Astrocyte of the cerebellum (primary cell): Measurements from ENCODE around the gene ARHGEF28.

Experiments used
- DNase-seq: peaks from one replicate; pipeline ENCODE4 v3.0.0-alpha.2; 2011; ENCODE audit warnings: low read depth
- H3K4me3 ChIP-seq: 2 replicates; pipeline ENCODE4 v1.5.1; 2011; ENCODE audit warnings: mild to moderate bottlenecking, low read depth, low read length, moderate library complexity
- CTCF ChIP-seq: IDR thresholded peaks from 2 replicates; pipeline ENCODE4 v1.5.1; 2012; ENCODE audit warnings: low read length, low read depth, moderate library complexity, mild to moderate bottlenecking; ENCODE audit errors: missing control alignments
- in situ Hi-C: cut with HindIII; loops from 2 replicates; pipeline ENCODE4 v1.10.0; 2017; ENCODE audit warnings: low sequenced_read_pairs

Gene ARHGEF28

GRCh38 chr5:73858776-73859175 is 232.8 kb downstream of the ARHGEF28 start:
- in situ Hi-C loops, result no loop called here
- TF ChIP-seq CTCF, result no peak

GRCh38 chr5:73859696-73860095 is 233.7 kb downstream of the ARHGEF28 start:
- DNase-seq, result no peak
- in situ Hi-C loops, result no loop called here
- TF ChIP-seq CTCF, result no peak
- H3K4me3 ChIP-seq, result no peak overlapping the region

More at GRCh38 chr5:73858776-73859175, 232.8 kb downstream of the ARHGEF28 start:
- DNase-seq, result no peak
- no peak overlapping the region for H3K4me3 ChIP-seq

- DNase-seq, result no peak
- H3K4me3 ChIP-seq, result no peak overlapping the region
- in situ Hi-C loops, result no loop called here
- no peak for TF ChIP-seq CTCF
Observed at GRCh38 chr5:73861313-73861988, 235.5 kb downstream of the ARHGEF28 start.

GRCh38 chr5:73862796-73863195 is 236.8 kb downstream of the ARHGEF28 start:
- H3K4me3 ChIP-seq, result no peak overlapping the region
- in situ Hi-C loops, result no loop called here
- no peak for TF ChIP-seq CTCF
- DNase-seq, result no peak

GRCh38 chr5:73863876-73864275 is 237.9 kb downstream of the ARHGEF28 start:
- TF ChIP-seq CTCF, result no peak
- H3K4me3 ChIP-seq, result no peak overlapping the region
- in situ Hi-C loops, result no loop called here
- DNase-seq, result no peak

GRCh38 chr5:73865315-73865714 is 239.3 kb downstream of the ARHGEF28 start:
- no peak for TF ChIP-seq CTCF
- in situ Hi-C loops, result no loop called here
- H3K4me3 ChIP-seq, result no peak overlapping the region
- DNase-seq, result no peak
